ENCODE data around the gene TMEM51. TPM values are rescaled to one million over a fixed set of nuclear protein-coding genes. Genes with fewer than 3 reads are reported as not detected.
A peak's percentile ranks its signal among the peaks of the same experiment; 100 is the strongest.

Gene TMEM51
- total and polyA plus RNA-seq, 9 of the 15 experiments (the other 6 are each of a cell fraction or from before 2014, with no cell fraction given), result 0.06 to 1.4 (median 0.58) TPM

DNA sequence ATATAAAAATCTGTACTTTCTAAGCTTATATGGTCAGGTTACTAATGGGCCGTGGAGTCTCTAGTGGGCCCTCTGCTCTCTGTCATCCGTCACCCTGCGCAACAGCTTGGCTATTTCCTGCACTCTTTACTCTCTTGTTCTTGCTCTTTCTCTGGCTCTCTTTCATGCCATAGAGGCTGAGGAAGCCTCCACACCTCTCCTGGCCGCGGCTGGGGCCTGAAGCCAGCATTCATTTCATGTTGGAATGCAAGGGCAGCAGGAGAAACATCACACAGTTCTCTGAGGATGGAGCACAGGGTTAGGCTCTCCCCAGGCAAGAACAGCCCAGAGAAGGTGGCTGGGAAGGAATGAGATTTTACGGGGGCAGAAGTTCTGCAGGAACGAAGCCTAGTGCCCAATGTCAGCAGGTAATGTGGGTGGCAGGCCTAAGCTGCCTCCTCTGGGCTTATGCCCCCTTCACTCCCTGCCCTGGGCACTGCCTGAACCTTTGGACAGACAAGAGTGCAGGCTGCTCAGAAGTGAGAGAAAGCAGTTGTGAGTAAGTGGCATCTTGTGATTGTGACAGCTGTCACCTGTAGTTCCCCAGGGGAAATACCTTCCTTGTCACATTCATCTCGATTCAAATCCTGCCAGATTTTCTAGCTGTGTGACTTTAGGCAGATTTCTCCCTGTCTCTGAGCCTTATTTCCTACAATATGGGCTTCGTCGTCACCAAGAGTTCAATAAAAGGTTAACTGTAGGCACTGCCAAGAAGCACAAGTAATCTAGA is 89.9 kb downstream of the TMEM51 start:
- no TSS peak for BruUV-seq (replicated peaks)
- H3K36me3 ChIP-seq (ENCODE audit: control insufficient read depth, insufficient read depth, low read length), result no peaks in the 10 kb centered on the region
- ATAC-seq, result no peak
- H2AFZ ChIP-seq (ENCODE audit: low read depth, low read length), result no peak overlapping the region
- H3K27ac ChIP-seq (ENCODE audit: extremely low read depth, low read depth, low read length), result no peak overlapping the region
- H3K9ac ChIP-seq (ENCODE audit: insufficient read depth in 1 of 2, low read depth in 2 of 2, low read length in 2 of 2), result no peak overlapping the region
- intact Hi-C loops (cut with micrococcal nuclease) (no loop called here), in situ Hi-C loops (cut with MboI) (no loop called here)
- whole genome bisulfite sequencing (ENCODE audit: insufficient coverage, low coverage, missing lambda C conversion rate), result 15% methylated on average over 10 of the region's 10 CpGs
- no peak for DNase-seq (ENCODE audit: extremely low read depth in 1 of 4, low spot score in 3 of 4)
- H3K4me1 ChIP-seq (replicated peaks in 1 of 2; ENCODE audit: control insufficient read depth in 2 of 2, insufficient read depth in 2 of 2, low read length in 2 of 2), result peaks cover 0 to 8% of the 10 kb centered on the region in 2 experiments; a peak in 3 of 5 replicates
- CTCF ChIA-PET (ENCODE audit: low intra/inter-chr PET ratio), result no interaction called here
- TF ChIP-seq POU5F1 (IDR thresholded peaks at IDR 0.05; ENCODE audit: borderline replicate concordance, low read depth, low read length, partially characterized antibody), result no peak
- no peak for TF ChIP-seq NR4A1 (CRISPR knock-in tag; IDR thresholded peaks at IDR 0.05)
- no peak for TF ChIP-seq NR4A1 (tag; IDR thresholded peaks at IDR 0.05)
- TF ChIP-seq, protein P1, sequence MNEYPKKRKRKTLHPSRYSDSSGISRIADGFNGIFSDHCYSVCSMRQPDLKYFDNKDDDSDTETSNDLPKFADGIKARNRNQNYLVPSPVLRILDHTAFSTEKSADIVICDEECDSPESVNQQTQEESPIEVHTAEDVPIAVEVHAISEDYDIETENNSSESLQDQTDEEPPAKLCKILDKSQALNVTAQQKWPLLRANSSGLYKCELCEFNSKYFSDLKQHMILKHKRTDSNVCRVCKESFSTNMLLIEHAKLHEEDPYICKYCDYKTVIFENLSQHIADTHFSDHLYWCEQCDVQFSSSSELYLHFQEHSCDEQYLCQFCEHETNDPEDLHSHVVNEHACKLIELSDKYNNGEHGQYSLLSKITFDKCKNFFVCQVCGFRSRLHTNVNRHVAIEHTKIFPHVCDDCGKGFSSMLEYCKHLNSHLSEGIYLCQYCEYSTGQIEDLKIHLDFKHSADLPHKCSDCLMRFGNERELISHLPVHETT (CRISPR knock-in tag; conservative IDR thresholded peaks at IDR 0.05 in 1 of 2, IDR thresholded peaks at IDR 0.05 in 1 of 2), result 0 out of 4 replicates have a peak, but pooled peaks of 1 of the 2 experiments have one; percentile 46
- no peak for FAIRE-seq
- peaks cover 25 to 46% of the 10 kb centered on the region in 2 experiments; a peak in 4 of 5 replicates for H3K27me3 ChIP-seq (ENCODE audit: control insufficient read depth in 2 of 2, insufficient read depth in 2 of 2, low read length in 2 of 2)
- H4K20me1 ChIP-seq (replicated peaks; ENCODE audit: control insufficient read depth, insufficient read depth, low read length), result no peaks in the 10 kb centered on the region
- no peak overlapping the region for H3K4me3 ChIP-seq
- H3K4me2 ChIP-seq (ENCODE audit: insufficient read depth, low read length), result no peak overlapping the region
- H3K9me3 ChIP-seq (replicated peaks; ENCODE audit: control insufficient read depth, insufficient read depth, low read depth, low read length), result no peaks in the 10 kb centered on the region
- POLR2A ChIA-PET, result interaction anchor here (0.7 to 2.1 kb wide), 5 partner anchors 9 to 72 kb away, joined by 3 to 8 read pairs (median 5); no protein-coding TSS in a partner anchor
- H3K9me1 ChIP-seq (ENCODE audit: control insufficient read depth, insufficient read depth, low read length), result no peaks in the 10 kb centered on the region
- no peaks in the 10 kb centered on the region for H3K79me2 ChIP-seq (ENCODE audit: control insufficient read depth, insufficient read depth, low read length)
